ENCODE measurements around the gene STIM1. TPM values are rescaled to one million over a fixed set of nuclear protein-coding genes. Genes with fewer than 3 reads are reported as not detected.
"Not testable (repeated sequence)": the region's sequence is repeated elsewhere in the genome, so short reads cannot be mapped to it uniquely, and the experiment has no call there.

Gene STIM1
- total RNA-seq, 1 donor from 2014 or later: 15.7 TPM

DNA sequence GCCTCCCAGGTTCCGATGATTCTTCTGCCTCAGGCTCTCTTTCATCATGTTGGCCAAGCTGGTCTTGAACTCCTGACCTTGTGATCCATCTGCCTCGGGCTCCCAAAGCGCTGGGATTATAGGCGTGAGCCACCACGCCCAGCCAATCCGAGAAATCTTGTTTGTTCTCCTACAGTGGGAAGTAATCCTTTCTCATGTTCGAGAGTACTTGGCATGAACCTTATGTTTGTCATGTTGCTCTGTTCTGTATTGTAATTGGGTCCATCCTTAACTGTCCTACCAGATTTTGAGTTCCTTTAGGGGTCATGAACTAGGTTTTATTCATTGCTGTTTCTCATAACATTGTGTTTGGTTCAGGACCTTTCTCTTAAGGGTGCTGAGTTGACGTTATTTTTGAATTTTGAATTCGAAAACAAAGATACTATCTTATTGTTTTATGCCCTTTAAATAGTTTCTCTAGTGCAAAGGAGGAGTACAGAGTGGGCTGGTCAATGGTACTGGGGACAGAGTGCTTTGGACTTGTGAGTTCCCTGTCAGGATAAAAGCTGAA, 125.7 kb downstream of the STIM1 start:
- no peak for DNase-seq (ENCODE audit: low read depth in 2 of 2)

DNA sequence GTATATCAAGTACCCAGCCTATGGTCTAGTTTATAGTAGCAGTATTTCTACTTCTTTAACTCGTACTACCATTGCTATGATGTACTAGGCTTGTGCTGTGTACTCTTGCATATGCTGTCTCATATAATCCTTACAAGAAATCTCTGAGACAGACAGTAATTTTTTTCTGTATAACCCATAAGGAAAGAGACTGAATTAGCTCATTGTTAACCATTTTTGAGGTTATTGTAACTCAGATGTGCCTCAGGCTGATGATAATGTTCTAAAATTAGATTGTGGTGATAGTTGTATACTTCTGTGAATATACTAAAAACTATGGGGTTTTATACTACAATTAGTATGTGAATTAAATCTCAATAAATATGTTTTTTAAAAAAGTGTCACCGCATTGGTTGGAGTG, 127.0 kb downstream of the STIM1 start:
- DNase-seq (ENCODE audit: low read depth in 2 of 2): no peak

DNA sequence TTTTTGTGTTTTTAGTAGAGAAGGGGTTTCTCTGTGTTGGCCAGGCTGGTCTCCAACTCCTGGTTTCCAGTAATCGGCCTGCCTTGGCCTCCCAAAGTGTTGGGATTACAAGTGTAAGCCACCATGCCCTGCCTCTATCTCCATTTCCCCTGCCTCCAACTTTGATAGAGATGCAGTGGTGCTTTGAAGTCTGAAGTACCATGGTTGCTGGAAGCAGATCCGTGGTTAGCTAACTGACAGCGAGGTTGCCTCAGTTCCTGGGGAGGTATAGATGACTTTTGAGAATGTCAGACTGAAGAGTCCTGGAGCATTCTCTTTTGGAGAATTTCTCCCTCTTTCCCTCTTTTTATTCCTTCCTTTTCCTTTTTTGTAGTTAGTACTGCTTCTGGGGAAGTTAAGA, 127.6 kb downstream of the STIM1 start:
- no peak for DNase-seq (ENCODE audit: low read depth in 2 of 2)

DNA sequence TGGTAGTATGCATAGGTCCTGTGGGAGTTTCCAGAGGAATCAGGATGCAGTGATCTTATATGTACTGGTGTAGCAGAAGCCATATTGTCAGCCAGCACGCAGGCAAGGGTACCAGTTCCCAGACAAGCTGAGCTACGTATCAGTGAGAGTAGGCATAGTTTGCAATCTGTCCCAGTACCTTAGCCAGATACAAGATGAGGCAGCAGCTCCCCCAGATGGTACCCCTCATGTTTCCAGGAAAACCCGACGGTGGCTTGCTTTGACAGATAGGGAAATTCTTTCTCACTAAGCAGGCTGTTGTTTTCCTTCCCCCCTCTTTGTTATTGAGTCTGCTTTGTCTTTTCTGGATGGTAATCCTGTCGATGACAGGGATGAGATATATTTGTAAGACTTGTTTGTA, 129.4 kb downstream of the STIM1 start:
- DNase-seq (ENCODE audit: low read depth in 2 of 2): peak; percentile 18 to 63

DNA sequence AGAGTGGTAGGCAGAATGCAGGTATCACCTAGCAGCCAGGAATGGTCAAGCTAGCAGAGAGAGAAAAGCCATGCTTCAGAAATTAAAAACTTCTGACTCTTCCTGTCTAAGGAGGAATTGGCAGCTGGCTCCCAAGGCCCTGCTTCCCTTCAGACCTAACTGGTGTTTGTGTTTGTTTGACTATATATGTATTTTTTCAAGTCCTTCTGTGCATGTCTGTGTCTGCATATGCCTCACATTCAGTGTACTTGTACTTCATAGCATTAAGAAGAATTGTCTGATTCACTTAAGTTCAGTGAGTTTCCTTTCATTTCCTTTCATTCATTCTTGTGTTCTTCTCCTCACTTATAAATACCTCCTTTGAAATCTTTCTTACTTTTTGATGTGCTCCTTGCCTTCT, 130.2 kb downstream of the STIM1 start:
- DNase-seq (ENCODE audit: low read depth in 2 of 2): peak in 1 of 2 donors; percentile 2

DNA sequence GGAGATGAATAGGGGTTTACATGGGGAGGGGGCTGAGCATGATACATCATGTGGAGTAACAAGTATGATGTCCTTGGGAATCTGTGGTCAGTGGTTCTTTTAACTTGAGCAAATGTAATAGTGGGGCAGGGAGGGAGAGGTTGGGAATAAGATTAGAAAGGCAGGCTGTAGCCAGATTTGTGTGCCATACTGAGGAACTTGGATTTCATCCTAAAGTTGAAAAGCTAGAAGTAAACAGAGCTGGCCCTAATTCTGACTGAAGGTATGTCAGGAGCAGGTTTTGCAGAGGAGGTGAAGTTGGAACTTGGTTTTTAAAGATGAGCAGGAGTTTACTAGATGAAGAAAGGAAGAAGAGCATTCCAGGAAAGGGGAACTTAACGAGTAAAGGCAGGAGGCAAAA, 130.8 kb downstream of the STIM1 start:
- DNase-seq (ENCODE audit: low read depth in 2 of 2): no peak

DNA sequence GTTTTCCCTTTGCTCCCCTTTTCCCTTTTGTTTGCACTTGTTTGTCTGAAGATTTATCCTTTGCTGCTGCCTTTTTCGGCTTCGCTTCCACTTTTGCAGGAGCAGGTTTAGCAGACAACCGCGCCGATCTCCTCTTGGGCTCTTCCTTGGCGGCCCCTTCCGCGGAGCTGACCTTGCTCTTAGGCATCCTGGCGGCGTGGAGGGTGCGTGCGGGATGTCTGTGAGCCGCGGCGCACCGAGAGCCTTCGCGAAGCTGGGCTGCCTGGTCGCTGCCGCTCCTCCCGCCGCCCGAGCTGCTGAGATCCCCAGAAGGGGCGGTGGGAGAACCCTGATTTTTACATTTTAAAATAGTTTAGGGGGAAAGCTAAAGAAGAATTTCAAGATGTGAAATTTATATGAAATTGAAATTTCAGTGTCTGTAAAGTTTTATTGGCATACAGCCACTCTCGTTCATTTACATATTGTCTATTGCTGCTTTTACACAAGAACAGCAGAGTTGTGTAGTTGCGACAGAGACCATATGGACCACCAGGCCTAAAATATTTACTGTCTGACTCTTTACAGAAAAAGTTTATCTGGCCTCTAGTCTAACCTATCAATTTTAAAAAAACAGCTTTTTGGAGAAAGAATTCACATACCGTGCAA, 133.9 kb downstream of the STIM1 start:
- no peak for DNase-seq (ENCODE audit: low read depth in 2 of 2)

DNA sequence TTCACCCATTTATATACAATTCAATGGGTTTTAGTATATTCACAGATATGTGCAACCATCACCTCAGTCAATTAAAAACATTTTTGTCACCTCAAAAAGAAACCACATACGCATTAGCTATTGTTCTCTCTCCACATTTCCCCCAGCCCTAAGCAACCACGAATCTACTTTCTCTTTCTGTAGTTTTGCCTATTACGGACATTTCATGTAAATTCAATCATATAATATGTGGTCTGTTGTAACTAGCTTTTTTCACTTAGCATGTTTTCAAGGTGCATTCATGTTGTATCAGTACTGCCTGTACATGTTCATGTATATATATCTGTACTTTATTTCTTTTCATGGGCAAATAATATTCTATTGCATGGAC, 134.4 kb downstream of the STIM1 start:
- no peak for DNase-seq (ENCODE audit: low read depth in 2 of 2)

DNA sequence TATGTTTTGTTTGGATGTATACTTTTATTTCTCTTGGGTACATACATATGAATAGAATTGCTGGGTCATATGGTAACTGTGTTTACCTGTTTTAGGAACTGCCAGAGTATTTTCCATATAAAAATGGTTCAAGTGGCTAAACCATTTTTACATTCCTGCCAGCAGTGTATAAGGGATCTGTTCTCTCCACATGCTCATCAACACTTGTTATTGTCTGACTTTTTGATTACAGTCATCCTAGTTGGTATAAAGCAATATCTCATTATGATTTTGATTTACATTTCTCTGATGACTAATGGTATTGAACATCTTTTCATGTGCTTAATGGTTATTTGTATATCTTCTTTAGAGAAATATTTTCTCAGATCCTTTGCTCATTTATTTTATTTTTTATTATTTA, 134.9 kb downstream of the STIM1 start:
- no peak for DNase-seq (ENCODE audit: low read depth in 2 of 2)

DNA sequence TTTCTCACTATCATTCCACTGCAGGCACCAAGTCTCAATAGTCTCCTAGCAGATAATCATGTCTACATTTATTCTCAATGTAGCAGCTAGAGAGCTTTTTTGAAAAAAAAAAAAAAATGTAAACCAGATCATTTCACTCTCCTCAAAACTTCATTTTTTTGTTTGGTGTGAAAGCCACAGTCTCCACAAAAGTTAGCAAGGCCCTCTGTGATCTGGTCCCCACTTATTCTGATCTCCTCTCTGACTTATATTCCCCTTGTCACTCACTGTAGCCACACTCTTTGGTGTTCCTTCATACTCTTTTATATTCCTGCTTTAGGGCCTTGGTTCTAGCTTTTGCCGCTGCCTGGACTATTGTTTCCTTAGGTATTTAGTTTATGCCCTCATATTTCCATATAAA, 137.5 kb downstream of the STIM1 start:
- DNase-seq (ENCODE audit: low read depth in 2 of 2): no peak

DNA sequence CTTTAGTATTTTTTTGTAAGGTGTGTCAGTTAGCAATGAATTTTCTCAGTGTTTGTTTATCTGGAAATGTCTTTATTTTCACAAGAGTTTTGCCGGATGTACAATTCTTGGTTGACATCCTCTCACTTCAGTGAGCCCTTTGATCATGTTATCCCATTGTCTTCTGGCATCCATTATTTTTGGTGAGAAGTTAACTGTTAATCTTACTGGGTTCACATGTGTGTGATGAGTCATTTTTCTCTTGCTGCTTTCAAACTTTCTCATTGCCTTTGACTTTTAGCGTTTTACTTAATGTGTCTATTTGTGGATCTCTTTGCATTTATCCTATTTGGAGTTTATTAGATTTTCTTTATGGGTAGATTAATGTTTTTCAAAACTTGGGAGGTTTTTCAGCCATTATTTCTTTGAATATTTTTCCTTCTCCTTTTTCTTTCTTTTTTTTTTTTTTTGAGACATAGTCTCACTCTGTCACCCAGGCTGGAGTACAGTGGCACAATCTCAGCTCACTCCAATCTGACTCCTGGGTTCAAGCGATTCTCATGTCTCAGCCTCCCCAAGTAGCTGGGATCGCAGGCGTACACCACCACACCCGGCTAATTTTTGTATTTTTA, 138.7 kb downstream of the STIM1 start:
- peak in 1 of 2 donors; percentile 52 for DNase-seq (ENCODE audit: low read depth in 2 of 2)

DNA sequence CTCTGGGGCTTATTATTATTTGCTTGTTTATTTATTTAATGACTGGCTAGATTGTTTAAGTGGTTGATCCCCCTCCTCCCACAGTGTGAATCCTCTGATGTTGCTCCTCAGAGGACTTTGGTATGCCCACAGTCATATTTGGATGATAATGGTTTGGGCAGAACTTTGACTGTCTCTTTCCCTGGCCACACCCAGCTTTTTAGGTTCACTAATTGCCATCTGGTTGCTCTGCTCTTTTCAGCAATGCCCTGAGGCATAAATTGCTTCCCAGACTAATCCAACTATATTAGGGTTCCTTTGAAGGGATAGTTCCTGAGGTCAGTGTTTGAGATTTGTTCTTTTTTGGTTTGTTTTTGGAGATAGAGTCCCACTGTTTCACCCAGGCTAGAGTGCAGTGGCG, 139.8 kb downstream of the STIM1 start:
- no peak for DNase-seq (ENCODE audit: low read depth in 2 of 2)

DNA sequence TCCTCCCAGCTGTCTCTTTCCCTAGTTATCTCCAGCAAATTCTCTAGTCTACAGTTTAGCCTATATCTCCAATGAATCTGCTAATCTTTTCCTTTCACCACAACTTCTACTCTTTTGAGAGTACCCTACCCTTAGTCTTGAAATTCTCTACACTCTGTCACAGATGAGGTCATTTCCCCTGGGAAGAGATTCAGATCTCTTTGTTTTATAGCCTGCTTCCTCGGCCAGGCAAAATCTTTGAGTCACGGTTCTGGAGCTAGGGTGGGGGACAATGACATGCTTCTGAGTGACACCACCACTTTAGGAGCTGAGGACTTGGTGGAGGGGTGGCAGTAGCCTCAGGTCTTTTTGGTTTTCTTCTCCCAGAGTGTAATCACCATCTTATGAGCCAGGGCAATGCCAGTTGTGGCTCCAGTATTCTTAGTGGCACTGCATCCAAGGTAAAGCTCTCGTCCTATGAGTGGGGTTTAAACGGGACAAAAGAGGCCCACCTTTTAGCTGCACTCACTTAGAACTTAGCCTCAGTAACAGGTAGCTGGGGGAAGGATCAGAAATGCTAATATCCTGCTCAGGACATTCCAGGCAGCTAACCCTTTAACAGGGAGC, 140.6 kb downstream of the STIM1 start:
- DNase-seq (ENCODE audit: low read depth in 2 of 2): peak in 1 of 2 donors; percentile 76

DNA sequence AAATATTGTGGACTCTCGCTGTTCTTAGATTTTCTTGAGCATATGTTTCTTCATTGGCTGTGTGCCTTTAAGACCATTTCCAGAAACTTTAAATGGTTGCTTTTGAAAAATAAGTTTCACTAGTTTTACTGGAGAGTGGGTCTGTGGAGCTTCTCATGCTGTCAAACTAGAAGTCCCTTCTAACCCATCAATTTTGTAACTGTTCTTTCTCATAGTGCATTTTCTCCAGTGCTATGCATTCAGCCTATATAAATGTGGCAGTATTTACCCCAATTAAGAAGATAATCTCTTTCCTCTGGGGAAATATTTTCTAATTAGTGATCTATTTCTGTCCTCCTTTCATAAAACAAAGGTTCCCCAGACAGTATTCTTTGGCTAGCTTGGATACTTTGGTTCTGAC, 141.2 kb downstream of the STIM1 start:
- no peak for DNase-seq (ENCODE audit: low read depth in 2 of 2)

DNA sequence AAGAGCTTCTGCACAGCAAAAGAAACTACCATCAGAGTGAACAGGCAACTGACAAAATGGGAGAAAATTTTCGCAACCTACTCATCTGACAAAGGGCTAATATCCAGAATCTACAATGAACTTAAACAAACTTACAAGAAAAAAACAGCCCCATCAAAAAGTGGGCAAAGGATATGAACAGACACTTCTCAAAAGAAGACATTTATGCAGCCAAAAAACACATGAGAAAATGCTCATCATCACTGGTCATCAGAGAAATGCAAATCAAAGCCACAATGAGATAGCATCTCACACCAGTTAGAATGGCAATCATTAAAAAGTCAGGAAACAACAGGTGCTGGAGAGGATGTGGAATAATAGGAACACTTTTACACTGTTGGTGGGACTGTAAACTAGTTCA, 149.3 kb downstream of the STIM1 start:
- not testable (repeated sequence) for DNase-seq (ENCODE audit: low read depth in 2 of 2)

DNA sequence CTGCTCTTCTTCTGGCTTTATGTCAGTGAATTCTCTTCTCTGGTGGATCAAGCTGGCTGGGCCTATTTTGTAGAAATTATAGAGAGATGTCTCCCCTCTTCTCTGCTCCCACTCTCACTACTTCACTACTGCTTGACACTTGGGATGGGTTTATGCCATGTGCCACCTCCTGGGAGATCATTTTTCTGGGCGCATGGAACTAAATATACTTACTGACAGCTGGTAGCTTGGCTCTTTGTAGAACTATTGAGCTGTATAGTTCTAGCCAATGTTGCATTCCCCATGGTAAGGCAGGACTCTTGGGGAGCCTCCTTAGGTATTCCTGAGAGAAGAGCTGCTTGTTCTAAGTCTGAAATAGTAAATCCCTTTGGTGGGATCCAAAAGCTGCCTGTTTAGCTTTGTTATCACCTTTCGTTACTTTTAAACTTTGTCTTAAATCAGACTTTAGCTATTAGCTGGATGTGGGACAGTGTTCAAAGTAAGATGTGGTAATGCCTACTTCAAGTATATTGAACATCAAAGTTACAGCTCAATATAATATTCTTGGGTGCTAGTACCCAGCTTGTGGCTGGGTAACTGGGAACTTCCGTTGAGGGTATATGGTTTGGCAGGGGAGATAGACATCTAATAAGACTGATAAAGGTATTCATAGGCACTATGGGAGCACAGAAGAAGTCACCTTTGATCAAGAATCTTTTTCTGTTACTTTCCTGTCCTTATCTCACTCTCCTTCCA, 151.6 kb downstream of the STIM1 start:
- no peak for DNase-seq (ENCODE audit: low read depth in 2 of 2)

DNA sequence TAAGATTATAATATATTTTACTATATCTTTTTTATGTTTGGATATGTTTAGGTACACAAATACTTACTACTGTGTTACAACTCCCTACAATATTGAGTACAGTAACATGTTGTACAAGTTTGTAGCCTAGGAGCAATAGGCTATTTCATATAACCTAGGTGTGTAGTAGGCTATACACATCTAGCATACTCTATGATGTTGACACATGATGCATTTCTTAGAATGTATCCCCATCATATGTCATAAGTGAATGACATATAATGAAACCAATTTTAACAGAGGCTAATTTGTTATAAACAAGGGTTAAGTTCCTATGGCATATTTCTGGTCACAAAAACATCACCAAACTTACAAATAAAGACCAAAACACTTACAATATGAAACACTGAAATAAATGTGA, 152.7 kb downstream of the STIM1 start:
- DNase-seq (ENCODE audit: low read depth in 2 of 2): no peak

DNA sequence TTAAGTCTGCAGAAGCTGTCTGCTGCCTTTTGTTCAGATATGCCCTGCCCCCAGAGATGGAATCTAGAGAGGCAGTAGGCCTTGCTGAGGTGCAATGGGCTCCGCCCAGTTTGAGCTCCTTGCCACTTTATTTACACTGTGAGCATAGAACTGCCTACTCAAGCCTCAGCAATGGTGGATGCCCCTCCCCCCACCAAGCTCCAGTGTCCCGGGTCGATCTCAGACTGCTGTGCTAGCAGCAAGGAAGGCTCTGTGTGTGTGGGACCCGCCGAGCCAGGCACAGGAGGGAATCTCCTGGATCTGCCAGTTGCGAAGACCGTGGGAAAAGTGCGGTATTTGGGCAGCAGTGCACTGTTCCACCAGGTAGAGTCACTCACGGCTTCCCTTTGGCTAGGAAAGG, 161.1 kb downstream of the STIM1 start:
- DNase-seq (ENCODE audit: low read depth in 2 of 2): not testable (repeated sequence)

DNA sequence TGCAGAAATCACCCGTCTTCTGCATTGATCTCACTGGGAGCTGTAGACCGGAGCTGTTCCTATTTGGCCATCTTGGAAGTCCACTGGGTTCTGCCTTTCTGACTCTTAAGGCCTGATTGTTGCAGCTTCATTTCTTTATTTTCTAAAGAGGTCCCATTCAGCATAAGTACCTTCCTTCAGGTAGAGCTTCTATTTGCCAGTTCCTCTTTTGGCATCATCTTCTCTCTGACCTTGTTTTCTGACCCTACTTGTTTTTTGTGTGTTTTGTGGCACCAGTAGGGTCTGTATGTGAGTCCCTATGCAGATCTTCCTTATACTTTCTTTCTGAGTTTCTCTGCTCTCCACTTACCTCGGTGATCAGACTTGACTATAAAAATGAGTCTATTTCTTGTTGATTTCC, 161.7 kb downstream of the STIM1 start:
- DNase-seq (ENCODE audit: low read depth in 2 of 2): no peak

DNA sequence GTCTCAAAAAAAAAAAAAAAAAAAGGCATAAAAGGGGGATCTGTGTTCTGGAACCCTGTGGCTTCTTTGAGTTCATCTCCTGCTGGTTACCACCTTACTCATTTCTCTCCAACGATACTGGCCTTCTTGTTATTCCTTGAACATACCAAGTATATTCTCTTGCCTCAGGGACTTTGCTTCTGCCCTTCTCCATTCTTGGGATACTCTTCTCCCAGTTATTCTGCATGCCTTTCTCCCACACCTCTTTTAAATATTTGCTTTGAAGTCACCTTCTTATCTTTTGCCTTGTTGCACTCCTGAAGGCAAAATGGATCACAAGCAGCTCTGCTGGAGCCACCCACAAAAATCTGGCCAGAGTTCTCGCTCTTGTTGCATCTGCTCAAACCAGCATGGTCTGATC, 163.2 kb downstream of the STIM1 start:
- no peak for DNase-seq (ENCODE audit: low read depth in 2 of 2)

DNA sequence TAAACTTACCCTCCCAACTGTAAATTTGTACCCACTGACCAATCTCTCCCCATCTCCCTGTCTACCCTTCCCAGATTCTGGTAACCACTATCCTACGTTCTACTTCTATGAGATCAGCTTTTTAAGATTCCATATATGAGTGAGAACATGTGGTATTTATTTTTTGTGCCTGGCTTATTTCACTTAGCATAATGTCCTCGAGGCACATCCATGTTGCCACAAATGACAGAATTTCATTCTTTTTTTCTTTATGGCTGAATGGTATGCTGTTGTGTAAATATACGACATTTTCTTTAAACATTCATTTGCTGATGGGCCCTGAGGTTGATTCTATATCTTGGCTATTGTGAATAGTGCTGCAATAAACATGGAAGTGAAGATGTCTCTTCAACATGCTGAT, 164.4 kb downstream of the STIM1 start:
- no peak for DNase-seq (ENCODE audit: low read depth in 2 of 2)

DNA sequence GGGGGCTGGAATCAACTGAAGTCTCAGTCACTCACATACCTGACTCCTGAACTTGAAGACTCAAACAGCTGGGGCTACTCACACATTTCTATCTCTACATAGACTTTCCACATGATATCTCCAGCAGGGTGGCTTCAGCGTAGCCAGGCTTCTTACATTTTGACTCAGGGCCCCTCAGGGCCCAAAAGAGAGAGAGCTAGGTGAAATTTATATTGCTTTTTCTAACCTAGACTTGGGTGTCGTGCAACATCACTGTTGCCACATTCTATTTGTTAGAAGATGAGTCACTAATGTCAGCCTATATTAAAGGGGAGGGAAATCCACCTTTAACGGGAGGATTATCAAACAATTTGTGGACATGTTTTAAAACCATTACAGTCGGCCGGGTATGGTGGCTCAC, 167.2 kb downstream of the STIM1 start:
- DNase-seq (ENCODE audit: low read depth in 2 of 2): no peak

Data from dermis microvascular lymphatic vessel endothelial cell (primary cell).